OCI-LY7 (cell line): ENCODE results near the gene CPA1. TPM values are rescaled to one million over a fixed set of nuclear protein-coding genes. Genes with fewer than 3 reads are reported as not detected.

ENCODE experiments used
- BruUV-seq: library from RNA; stranded (reverse); fragments of 400-500 nt; replicated peaks from 2 replicates; lab custom pipeline; 2021; lab: Mats Ljungman, UMichigan
- CTCF ChIA-PET: fragments of 300-600 bp; sonication (Branson Sonifier 250); formaldehyde crosslinking; loops from one replicate; lab custom pipeline; 2022; ENCODE audit warnings: antibody characterized with exemption; ENCODE audit not compliant: unreplicated experiment; lab: Charles Lee
- POLR2A ChIA-PET: fragments of 300-600 bp; sonication (Branson Sonifier 250); formaldehyde crosslinking; loops from one replicate; lab custom pipeline; 2022; ENCODE audit warnings: antibody characterized with exemption; lab: Charles Lee
- DNase-seq: peaks from one replicate; pipeline ENCODE4 v3.0.0-alpha.2; 2015; ENCODE audit warnings: low spot score
- H2AFZ ChIP-seq: fragments of 200-600 bp; sonication (generic), shearing (Covaris generic); 2 replicates; pipeline ENCODE4 v1.6.1; 2014; ENCODE audit warnings: mild to moderate bottlenecking, antibody characterized with exemption, low read length, moderate library complexity
- H3K27ac ChIP-seq: fragments of 200-600 bp; sonication (generic); 2 replicates; pipeline ENCODE4 v1.5.1; 2014; ENCODE audit warnings: mixed run types, low read depth, mild to moderate bottlenecking, moderate library complexity, low read length, inconsistent platforms; ENCODE audit not compliant: poor library complexity, severe bottlenecking
- H3K36me3 ChIP-seq: fragments of 200-600 bp; sonication (generic); 2 replicates; pipeline ENCODE4 v1.6.1; 2014; ENCODE audit warnings: mild to moderate bottlenecking, antibody characterized with exemption, low read length, moderate library complexity, mixed read lengths; ENCODE audit not compliant: insufficient read depth
- H3K4me1 ChIP-seq: fragments of 200-600 bp; sonication (generic); 2 replicates; pipeline ENCODE4 v1.5.1; 2014; ENCODE audit warnings: mild to moderate bottlenecking, low read length; ENCODE audit not compliant: insufficient read depth, poor library complexity, severe bottlenecking
- H3K4me2 ChIP-seq: fragments of 200-600 bp; sonication (generic); 2 replicates; pipeline ENCODE4 v1.6.1; 2014; ENCODE audit warnings: mild to moderate bottlenecking, low read length
- H3K4me3 ChIP-seq: fragments of 200-600 bp; sonication (generic); 2 replicates; pipeline ENCODE4 v1.5.1; 2014; ENCODE audit warnings: mild to moderate bottlenecking, low read depth, low read length; ENCODE audit not compliant: poor library complexity, severe bottlenecking
- H3K79me2 ChIP-seq: fragments of 200-600 bp; sonication (generic); 2 replicates; pipeline ENCODE4 v1.6.1; 2016; ENCODE audit warnings: low read depth, mild to moderate bottlenecking, low read length, moderate library complexity, mixed read lengths; ENCODE audit not compliant: insufficient read depth
- H3K9me2 ChIP-seq: fragments of 200-600 bp; sonication (generic); 2 replicates; pipeline ENCODE4 v1.6.1; 2016; ENCODE audit warnings: mild to moderate bottlenecking, low read length, mixed read lengths; ENCODE audit not compliant: insufficient read depth
- H3K9me3 ChIP-seq: fragments of 200-600 bp; sonication (generic); 2 replicates; pipeline ENCODE4 v1.6.1; 2014; ENCODE audit warnings: mild to moderate bottlenecking, mixed run types, low read length, mixed read lengths
- H4K20me1 ChIP-seq: fragments of 200-600 bp; sonication (generic); 2 replicates; pipeline ENCODE4 v1.6.1; 2014; ENCODE audit warnings: mild to moderate bottlenecking, antibody characterized with exemption, low read length, moderate library complexity, mixed read lengths; ENCODE audit not compliant: insufficient read depth
- EZH2phosphoT487 ChIP-seq: fragments of 200-600 bp; sonication (generic); IDR thresholded peaks from 2 replicates; pipeline ENCODE4 v1.6.1; 2018; ENCODE audit warnings: low read depth, borderline replicate concordance, mild to moderate bottlenecking, mixed run types, antibody characterized with exemption, low read length, moderate library complexity, mixed read lengths
- intact Hi-C: fragments of 100-400 bp; cut with micrococcal nuclease; formaldehyde crosslinking; loops from one replicate; pipeline ENCODE4 v1.10.0; 2022; ENCODE audit not compliant: unreplicated experiment
- total RNA-seq, 2 experiments: library from RNA; depleted of rRNA in 1 of 2; stranded (reverse); fragments of >200 nt in 1 of 2; shearing (Covaris generic) in 1 of 2; gene quantifications; 2 replicates each; pipeline ENCODE4 v1.2.3, GENCODE V29; 2014 to 2022
- TF ChIP-seq, protein P1 (sequence below): fragments of 200-600 bp; sonication (generic); conservative IDR thresholded peaks from 2 replicates; pipeline ENCODE4 v1.5.1; 2014; ENCODE audit warnings: mild to moderate bottlenecking, antibody characterized with exemption, low read length, moderate library complexity, mixed read lengths

CPA1 gene
- total RNA-seq, 2 experiments from 2014 or later = not detected

DNA sequence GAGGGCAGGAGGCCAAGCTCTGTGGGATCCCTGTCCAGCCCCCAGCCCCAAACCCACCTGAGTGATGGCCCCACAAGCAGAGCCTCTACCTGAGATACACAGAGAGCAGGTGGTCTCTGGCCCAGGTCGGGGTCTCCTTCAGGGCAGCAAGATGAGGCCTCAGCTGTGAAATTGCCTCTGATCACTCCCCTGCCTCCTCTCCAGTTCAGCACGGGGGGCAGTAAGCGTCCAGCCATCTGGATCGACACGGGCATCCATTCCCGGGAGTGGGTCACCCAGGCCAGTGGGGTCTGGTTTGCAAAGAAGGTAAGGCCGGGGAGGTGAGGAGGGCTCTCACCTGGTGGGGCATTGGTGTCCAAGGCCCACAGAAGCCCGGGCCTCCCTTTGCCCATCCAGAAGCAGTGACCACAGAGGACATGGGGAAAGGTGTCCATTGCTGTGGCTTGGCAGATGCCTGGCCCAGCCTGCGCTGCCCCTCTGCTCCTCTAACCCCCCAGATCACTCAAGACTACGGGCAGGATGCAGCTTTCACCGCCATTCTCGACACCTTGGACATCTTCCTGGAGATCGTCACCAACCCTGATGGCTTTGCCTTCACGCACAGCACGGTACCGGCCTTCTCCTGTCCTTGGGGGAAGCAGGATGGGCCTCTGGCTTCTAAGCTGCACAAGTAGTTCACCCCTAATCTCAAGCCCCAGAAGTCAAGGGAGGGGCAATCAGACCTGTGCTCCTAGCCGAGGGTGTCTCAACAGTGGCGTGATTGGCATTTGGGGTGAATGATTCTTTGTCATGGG, 3.1 kb downstream of the CPA1 start:
- TF ChIP-seq, protein P1, sequence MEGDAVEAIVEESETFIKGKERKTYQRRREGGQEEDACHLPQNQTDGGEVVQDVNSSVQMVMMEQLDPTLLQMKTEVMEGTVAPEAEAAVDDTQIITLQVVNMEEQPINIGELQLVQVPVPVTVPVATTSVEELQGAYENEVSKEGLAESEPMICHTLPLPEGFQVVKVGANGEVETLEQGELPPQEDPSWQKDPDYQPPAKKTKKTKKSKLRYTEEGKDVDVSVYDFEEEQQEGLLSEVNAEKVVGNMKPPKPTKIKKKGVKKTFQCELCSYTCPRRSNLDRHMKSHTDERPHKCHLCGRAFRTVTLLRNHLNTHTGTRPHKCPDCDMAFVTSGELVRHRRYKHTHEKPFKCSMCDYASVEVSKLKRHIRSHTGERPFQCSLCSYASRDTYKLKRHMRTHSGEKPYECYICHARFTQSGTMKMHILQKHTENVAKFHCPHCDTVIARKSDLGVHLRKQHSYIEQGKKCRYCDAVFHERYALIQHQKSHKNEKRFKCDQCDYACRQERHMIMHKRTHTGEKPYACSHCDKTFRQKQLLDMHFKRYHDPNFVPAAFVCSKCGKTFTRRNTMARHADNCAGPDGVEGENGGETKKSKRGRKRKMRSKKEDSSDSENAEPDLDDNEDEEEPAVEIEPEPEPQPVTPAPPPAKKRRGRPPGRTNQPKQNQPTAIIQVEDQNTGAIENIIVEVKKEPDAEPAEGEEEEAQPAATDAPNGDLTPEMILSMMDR = no peak
- no peak for TF ChIP-seq EZH2phosphoT487
- Histone ChIP-seq H3K36me3 (no peaks in the 10 kb centered on the region), H3K4me1 (no peaks in the 10 kb centered on the region), H3K4me2 (no peak overlapping the region), H2AFZ (no peak overlapping the region), H3K79me2 (no peaks in the 10 kb centered on the region), H3K4me3 (no peak overlapping the region), H3K9me3 (no peaks in the 10 kb centered on the region), H3K9me2 (no peaks in the 10 kb centered on the region), H4K20me1 (no peaks in the 10 kb centered on the region), H3K27ac (no peak overlapping the region)
- CTCF ChIA-PET = no interaction called here
- intact Hi-C loops = no loop called here
- DNase-seq = no peak
- no TSS peak for BruUV-seq
- POLR2A ChIA-PET = no interaction called here

DNA sequence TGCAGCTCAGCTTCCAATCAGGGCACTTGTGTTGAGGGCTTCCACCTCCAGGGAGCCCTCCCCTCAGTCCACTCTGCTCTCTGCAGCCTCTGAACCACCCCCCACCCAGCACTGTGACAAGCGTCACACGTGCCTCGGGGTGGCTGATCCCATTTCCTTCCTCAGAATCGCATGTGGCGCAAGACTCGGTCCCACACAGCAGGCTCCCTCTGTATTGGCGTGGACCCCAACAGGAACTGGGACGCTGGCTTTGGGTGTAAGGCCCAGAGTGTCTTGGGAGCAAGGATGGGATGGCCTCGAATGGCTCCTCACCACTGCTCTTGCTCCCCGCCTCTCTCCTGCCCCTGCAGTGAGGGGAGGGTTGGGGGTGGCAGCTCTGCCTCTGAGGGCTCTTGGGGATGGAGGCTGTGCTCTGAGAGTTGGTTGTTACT, 4.1 kb downstream of the CPA1 start:
- Histone ChIP-seq H3K4me2 (no peak overlapping the region), H3K4me3 (no peak overlapping the region), H3K9me2 (no peaks in the 10 kb centered on the region), H3K27ac (no peak overlapping the region), H2AFZ (no peak overlapping the region), H4K20me1 (no peaks in the 10 kb centered on the region), H3K36me3 (no peaks in the 10 kb centered on the region), H3K9me3 (no peaks in the 10 kb centered on the region), H3K4me1 (no peaks in the 10 kb centered on the region), H3K79me2 (no peaks in the 10 kb centered on the region)
- ChIA-PET POLR2A (interaction anchor here (0.5 kb wide), 1 partner anchor 13 kb away, joined by 6 read pairs; no protein-coding TSS in a partner anchor), CTCF (no interaction called here)
- intact Hi-C loops = no loop called here
- BruUV-seq = no TSS peak
- no peak for TF ChIP-seq EZH2phosphoT487
- TF ChIP-seq, protein P1 = no peak
- no peak for DNase-seq
